HepG2 (cell line): ENCODE results near the gene RAB3C. TPM values are rescaled to one million over a fixed set of nuclear protein-coding genes. Genes with fewer than 3 reads are reported as not detected.

ENCODE experiments used
- ATAC-seq: fragments of 200-7000 bp; cut with Tn5 transposase; 3 replicates; pipeline ENCODE4 v1.9.1; 2020; ENCODE audit warnings: mild to moderate bottlenecking, moderate library complexity
- BruUV-seq: library from RNA; stranded (reverse); fragments of 400-500 nt; replicated peaks from 2 replicates; lab custom pipeline; 2021; lab: Mats Ljungman, UMichigan
- CTCF ChIA-PET: fragments of 300-600 bp; formaldehyde crosslinking; extraction: SDS; loops from one replicate; lab custom pipeline; 2021; ENCODE audit warnings: low total read pairs, inconsistent platforms, low intra/inter-chr PET ratio; lab: Yijun Ruan, JAX
- POLR2A ChIA-PET: fragments of 350-600 bp; sonication (Branson Sonifier 250); formaldehyde crosslinking; loops from one replicate; lab custom pipeline; 2020; ENCODE audit warnings: antibody characterized with exemption, inconsistent platforms; lab: Yijun Ruan, JAX
- DNase-seq: peaks from one replicate; pipeline ENCODE4 v3.0.0-alpha.2; 2015; ENCODE audit warnings: low spot score
- FAIRE-seq: peaks from 3 replicates; lab custom pipeline; 2011; peaks lifted over from hg19 to GRCh38; lab: Jason Lieb, UNC
- H2AFZ ChIP-seq: one replicate; pipeline ENCODE4 v1.6.1; 2011; ENCODE audit warnings: low read length, inconsistent platforms
- H3K27ac ChIP-seq: fragments of 300-600 bp; 3 replicates; pipeline ENCODE4 v1.8.0; 2011; ENCODE audit warnings: mixed run types, mild to moderate bottlenecking, mixed read lengths, low read length, inconsistent platforms; ENCODE audit not compliant: insufficient read depth; ENCODE audit errors: extremely low read length
- H3K27me3 ChIP-seq, 2 experiments: fragments of 200-600 bp in 1 of 2; 2 replicates in 1 of 2; 3 replicates in 1 of 2; pipeline versions ENCODE4 v1.6.0 to v1.8.0; 2011; ENCODE audit warnings: low read length in 2 of 2, mild to moderate bottlenecking in 2 of 2, moderate library complexity in 2 of 2, inconsistent platforms in 1 of 2; ENCODE audit not compliant: insufficient read depth in 2 of 2, control insufficient read depth in 1 of 2
- H3K36me3 ChIP-seq, 2 experiments: fragments of 200-600 bp in 1 of 2; replicated peaks in 1 of 2; 2 replicates in 1 of 2; 3 replicates in 1 of 2; pipeline versions ENCODE4 v1.5.1 to v1.8.0; 2011; ENCODE audit warnings: low read length in 2 of 2, inconsistent platforms in 1 of 2; ENCODE audit not compliant: insufficient read depth in 2 of 2, control insufficient read depth in 1 of 2
- H3K4me1 ChIP-seq: 2 replicates; pipeline ENCODE4 v1.5.1; 2012; ENCODE audit warnings: low read length, inconsistent platforms; ENCODE audit not compliant: insufficient read depth
- H3K4me2 ChIP-seq: 2 replicates; pipeline ENCODE4 v1.6.0; 2011; ENCODE audit warnings: low read depth, low read length, inconsistent platforms
- H3K4me3 ChIP-seq, 3 experiments: fragments of 200-600 bp in 1 of 3; sonication (generic), shearing (Covaris generic) in 1 of 3; replicated peaks in 1 of 3; 2 replicates each; pipeline ENCODE4 v1.5.1; 2011 to 2016; ENCODE audit warnings: low read length in 3 of 3, inconsistent platforms in 2 of 3, low read depth in 2 of 3, mild to moderate bottlenecking in 2 of 3, control low read depth in 1 of 3, mixed read lengths in 1 of 3; ENCODE audit not compliant: insufficient read depth in 1 of 3
- H3K79me2 ChIP-seq: one replicate; pipeline ENCODE4 v1.6.1; 2011; ENCODE audit warnings: low read length, inconsistent platforms; ENCODE audit not compliant: insufficient read depth
- H3K9ac ChIP-seq: 2 replicates; pipeline ENCODE4 v1.6.0; 2011; ENCODE audit warnings: mild to moderate bottlenecking, low read depth, low read length, inconsistent platforms; ENCODE audit not compliant: insufficient read depth
- H3K9me3 ChIP-seq: 2 replicates; pipeline ENCODE4 v1.5.1; 2012; ENCODE audit warnings: mild to moderate bottlenecking, low read length
- H4K20me1 ChIP-seq: 2 replicates; pipeline ENCODE4 v1.6.0; 2011; ENCODE audit warnings: inconsistent platforms, mild to moderate bottlenecking, low read length, moderate library complexity; ENCODE audit not compliant: insufficient read depth
- FOXJ3 ChIP-seq: sonication (generic); formaldehyde crosslinking; IDR thresholded peaks from 2 replicates; pipeline ENCODE4 v1.4.0; 2020; ENCODE audit warnings: missing genetic modification reagents, mild to moderate bottlenecking, borderline replicate concordance
- MYNN ChIP-seq: sonication (generic); formaldehyde crosslinking; IDR thresholded peaks from 2 replicates; pipeline ENCODE4 v1.4.0; 2020; ENCODE audit warnings: mild to moderate bottlenecking, low read depth, missing genetic modification reagents
- NPAS2 ChIP-seq: sonication (generic); formaldehyde crosslinking; IDR thresholded peaks from 2 replicates; pipeline ENCODE4 v1.8.0; 2022; ENCODE audit warnings: mild to moderate bottlenecking, missing genetic modification reagents, borderline replicate concordance
- SKI ChIP-seq: fragments of 450-650 bp; IDR thresholded peaks from one replicate; pipeline ENCODE4 v1.6.1; 2018; ENCODE audit warnings: mild to moderate bottlenecking; ENCODE audit not compliant: partially characterized antibody
- TP53 ChIP-seq: sonication (generic); formaldehyde crosslinking; conservative IDR thresholded peaks from 2 replicates; pipeline ENCODE4 v1.4.0; 2020; ENCODE audit warnings: missing genetic modification reagents
- TRIM24 ChIP-seq: sonication (generic); formaldehyde crosslinking; IDR thresholded peaks from 2 replicates; pipeline ENCODE4 v1.8.0; 2022; ENCODE audit warnings: mild to moderate bottlenecking, missing genetic modification reagents
- ZBTB34 ChIP-seq: sonication (generic); formaldehyde crosslinking; IDR thresholded peaks from 2 replicates; pipeline ENCODE4 v1.8.0; 2022; ENCODE audit warnings: mild to moderate bottlenecking, missing genetic modification reagents
- ZFYVE20 ChIP-seq: sonication (generic); formaldehyde crosslinking; IDR thresholded peaks from 2 replicates; pipeline ENCODE4 v1.8.0; 2023; ENCODE audit warnings: low read depth, mild to moderate bottlenecking, moderate library complexity, missing genetic modification reagents, borderline replicate concordance
- ZNF263 ChIP-seq: sonication (generic); formaldehyde crosslinking; IDR thresholded peaks from 2 replicates; pipeline ENCODE4 v1.4.0; 2020; ENCODE audit warnings: missing genetic modification reagents
- ZNF3 ChIP-seq: IDR thresholded peaks from 2 replicates; pipeline ENCODE4 v1.7.0; 2017; ENCODE audit warnings: inconsistent platforms
- ZNF501 ChIP-seq: sonication (generic); formaldehyde crosslinking; IDR thresholded peaks from 2 replicates; pipeline ENCODE4 v1.5.1; 2020; ENCODE audit warnings: mild to moderate bottlenecking, moderate library complexity, missing genetic modification reagents
- ZNF543 ChIP-seq: sonication (generic); formaldehyde crosslinking; IDR thresholded peaks from 2 replicates; pipeline ENCODE4 v1.4.0; 2020; ENCODE audit warnings: mild to moderate bottlenecking, missing genetic modification reagents
- ZNF576 ChIP-seq: sonication (generic); formaldehyde crosslinking; IDR thresholded peaks from 2 replicates; pipeline ENCODE4 v1.4.0; 2020; ENCODE audit warnings: mild to moderate bottlenecking, missing genetic modification reagents
- ZNF788 ChIP-seq: sonication (generic); formaldehyde crosslinking; IDR thresholded peaks from 2 replicates; pipeline ENCODE4 v1.5.0; 2020; ENCODE audit warnings: mild to moderate bottlenecking, missing genetic modification reagents, borderline replicate concordance
- ZNF841 ChIP-seq: sonication (generic); formaldehyde crosslinking; IDR thresholded peaks from 2 replicates; pipeline ENCODE4 v1.8.1; 2023; ENCODE audit warnings: missing genetic modification reagents, borderline replicate concordance
- ZNF850 ChIP-seq: sonication (generic); formaldehyde crosslinking; conservative IDR thresholded peaks from 2 replicates; pipeline ENCODE4 v1.9.0; 2021; ENCODE audit warnings: mild to moderate bottlenecking, missing genetic modification reagents
- WGBS: methylation state at CpG from one replicate; pipeline ENCODE4 v1.1.6; 2017; ENCODE audit warnings: low lambda C conversion rate; 5-methylcytosine and 5-hydroxymethylcytosine counted together
- in situ Hi-C: cut with HindIII; loops from 2 replicates; pipeline ENCODE4 v1.10.0; 2017; ENCODE audit warnings: low pct_unique_long_range_greater_than_20kb; ENCODE audit not compliant: extremely low pct_ligation_motif_present
- intact Hi-C: fragments of 100-400 bp; cut with micrococcal nuclease; formaldehyde crosslinking; loops from one replicate; pipeline ENCODE4 v1.10.0; 2022; ENCODE audit not compliant: unreplicated experiment
- polyA plus RNA-seq, 8 experiments: library from polyadenylated mRNA; depleted of rRNA in 3 of 8; stranded (reverse) in 7 of 8; unstranded in 1 of 8; fragments of >200 nt; fragmentation: Illumina TruSeq in 4 of 8; extraction: Trizol in 4 of 8; gene quantifications; 2 replicates each; pipeline versions ENCODE4 v1.2.1 to v1.2.3, GENCODE V29; 2011 to 2016; ENCODE audit warnings: low read depth in 4 of 8, missing spikeins in 1 of 8, mixed read lengths in 1 of 8; ENCODE audit not compliant: insufficient read depth in 1 of 8
- total RNA-seq, 5 experiments: library from RNA; depleted of rRNA; stranded (reverse); fragments of >200 nt; fragmentation: Illumina TruSeq; extraction: Trizol; gene quantifications; 2 replicates each; pipeline ENCODE4 v1.2.3, GENCODE V29; 2016; ENCODE audit warnings: low read depth in 1 of 5
- TF ChIP-seq, protein P1 (sequence below): sonication (generic); formaldehyde crosslinking; IDR thresholded peaks from 2 replicates; pipeline ENCODE4 v1.5.0; 2020; ENCODE audit warnings: missing genetic modification reagents
- TF ChIP-seq, protein P2 (sequence below): IDR thresholded peaks from 2 replicates; pipeline ENCODE4 v1.6.1; 2016; ENCODE audit warnings: low read depth, borderline replicate concordance

RAB3C gene
- total and polyA plus RNA-seq, 2 of the 13 experiments (the other 11 are each of a cell fraction or from before 2014, with no cell fraction given) = not detected

GRCh38 chr5:58724992-58725391 is 142.1 kb downstream of the RAB3C start:
- no peaks in the 10 kb centered on the region for H3K27me3 ChIP-seq
- ChIA-PET POLR2A (no interaction called here), CTCF (no interaction called here)
- H3K9ac ChIP-seq = no peak overlapping the region
- no peak overlapping the region for H3K4me2 ChIP-seq
- in situ Hi-C loops (no loop called here), intact Hi-C loops (no loop called here)
- ATAC-seq (no peak), FAIRE-seq (no peak), DNase-seq (no peak)
- H3K27ac ChIP-seq = no peak overlapping the region
- H2AFZ ChIP-seq = no peak overlapping the region
- H4K20me1 ChIP-seq = no peaks in the 10 kb centered on the region
- TF ChIP-seq ZNF263 (CRISPR knock-in tag) (no peak), ZNF788 (CRISPR knock-in tag) (no peak), ZNF501 (CRISPR knock-in tag) (no peak), NPAS2 (CRISPR knock-in tag) (no peak), SKI (no peak), ZNF841 (CRISPR knock-in tag) (no peak), ZNF3 (CRISPR knock-in tag) (no peak), ZFYVE20 (CRISPR knock-in tag) (no peak), ZNF850 (no peak), TP53 (CRISPR knock-in tag) (no peak), ZNF576 (CRISPR knock-in tag) (no peak), ZNF543 (CRISPR knock-in tag) (no peak), MYNN (CRISPR knock-in tag) (no peak), TRIM24 (no peak), ZBTB34 (CRISPR knock-in tag) (no peak), FOXJ3 (no peak)
- TF ChIP-seq, protein P1, sequence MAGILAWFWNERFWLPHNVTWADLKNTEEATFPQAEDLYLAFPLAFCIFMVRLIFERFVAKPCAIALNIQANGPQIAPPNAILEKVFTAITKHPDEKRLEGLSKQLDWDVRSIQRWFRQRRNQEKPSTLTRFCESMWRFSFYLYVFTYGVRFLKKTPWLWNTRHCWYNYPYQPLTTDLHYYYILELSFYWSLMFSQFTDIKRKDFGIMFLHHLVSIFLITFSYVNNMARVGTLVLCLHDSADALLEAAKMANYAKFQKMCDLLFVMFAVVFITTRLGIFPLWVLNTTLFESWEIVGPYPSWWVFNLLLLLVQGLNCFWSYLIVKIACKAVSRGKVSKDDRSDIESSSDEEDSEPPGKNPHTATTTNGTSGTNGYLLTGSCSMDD (CRISPR knock-in tag) = no peak
- TF ChIP-seq, protein P2, sequence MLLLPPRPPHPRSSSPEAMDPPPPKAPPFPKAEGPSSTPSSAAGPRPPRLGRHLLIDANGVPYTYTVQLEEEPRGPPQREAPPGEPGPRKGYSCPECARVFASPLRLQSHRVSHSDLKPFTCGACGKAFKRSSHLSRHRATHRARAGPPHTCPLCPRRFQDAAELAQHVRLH (CRISPR knock-in tag) = no peak
- H3K4me3 ChIP-seq = no peak overlapping the region
- peaks cover 5% of the 10 kb centered on the region; the same call in 1 of the 2 replicates for H3K9me3 ChIP-seq
- no peaks in the 10 kb centered on the region for H3K36me3 ChIP-seq
- BruUV-seq = no TSS peak
- no peaks in the 10 kb centered on the region for H3K4me1 ChIP-seq
- WGBS = 79% methylated on average over 2 of the region's 2 CpGs
- no peaks in the 10 kb centered on the region for H3K79me2 ChIP-seq
